K562 (cell line): ENCODE data around the gene PALM3. TPM values are rescaled to one million over a fixed set of nuclear protein-coding genes. Genes with fewer than 3 reads are reported as not detected.

Experiments
- ASH1L ChIP-seq: fragments of 450-650 bp; IDR thresholded peaks from 2 replicates; pipeline ENCODE4 v1.6.1; 2018; ENCODE audit warnings: borderline replicate concordance, mild to moderate bottlenecking, low read depth; ENCODE audit not compliant: partially characterized antibody
- FOXA1 ChIP-seq: fragments of 450-650 bp; IDR thresholded peaks from 2 replicates; pipeline ENCODE4 v1.6.1; 2016; ENCODE audit warnings: mild to moderate bottlenecking, borderline replicate concordance
- PHF20 ChIP-seq: fragments of 450-650 bp; IDR thresholded peaks from 2 replicates; pipeline ENCODE4 v1.6.1; 2018; ENCODE audit not compliant: partially characterized antibody
- RHOXF2B ChIP-seq: fragments of 250-450 bp; sonication (Bioruptor Pico); conservative IDR thresholded peaks from 2 replicates; pipeline ENCODE4 v1.5.1; 2021
- SIRT6 ChIP-seq: IDR thresholded peaks from one replicate; pipeline ENCODE4 v1.6.1; 2012; ENCODE audit warnings: low read depth, mild to moderate bottlenecking, control low read depth, inconsistent platforms, low read length, moderate library complexity
- YY1 ChIP-seq, 3 experiments: IDR thresholded peaks; 2 replicates each; pipeline ENCODE4 v1.6.1; 2011; ENCODE audit warnings: low read length in 2 of 3, mild to moderate bottlenecking in 2 of 3, moderate library complexity in 2 of 3, borderline replicate concordance in 1 of 3, control low read depth in 1 of 3, low read depth in 1 of 3; ENCODE audit not compliant: insufficient read depth in 3 of 3, insufficient replicate concordance in 2 of 3, control insufficient read depth in 1 of 3, insufficient read length in 1 of 3; ENCODE audit errors: extremely low read depth in 1 of 3
- ZC3H4 ChIP-seq: sonication (generic); formaldehyde crosslinking; IDR thresholded peaks from 2 replicates; pipeline ENCODE4 v1.9.0; 2021; ENCODE audit warnings: missing genetic modification reagents, borderline replicate concordance
- ZKSCAN1 ChIP-seq: fragments of 150-350 bp; IDR thresholded peaks from 2 replicates; pipeline ENCODE4 v1.6.1; 2016; ENCODE audit warnings: low read depth, low read length
- ZNF124 ChIP-seq: sonication (generic); formaldehyde crosslinking; IDR thresholded peaks from 2 replicates; pipeline ENCODE4 v1.8.1; 2022; ENCODE audit warnings: missing genetic modification reagents
- ZNF217 ChIP-seq: sonication (generic); formaldehyde crosslinking; IDR thresholded peaks from 2 replicates; pipeline ENCODE4 v1.8.0; 2022; ENCODE audit warnings: mild to moderate bottlenecking, missing genetic modification reagents
- ZNF23 ChIP-seq: fragments of 250-450 bp; sonication (Bioruptor Pico); IDR thresholded peaks from 2 replicates; pipeline ENCODE4 v1.4.0; 2020; ENCODE audit warnings: mild to moderate bottlenecking
- ZNF311 ChIP-seq: fragments of 250-450 bp; sonication (Bioruptor Pico); IDR thresholded peaks from 2 replicates; pipeline ENCODE4 v1.4.0; 2020; ENCODE audit warnings: mild to moderate bottlenecking, moderate library complexity
- ZNF431 ChIP-seq: sonication (generic); formaldehyde crosslinking; IDR thresholded peaks from 2 replicates; pipeline ENCODE4 v1.8.0; 2022; ENCODE audit warnings: mild to moderate bottlenecking, missing genetic modification reagents
- ZNF764 ChIP-seq: fragments of 250-450 bp; sonication (Bioruptor Pico); IDR thresholded peaks from 2 replicates; pipeline ENCODE4 v1.4.0; 2020; ENCODE audit warnings: low read depth, mild to moderate bottlenecking, moderate library complexity
- polyA plus RNA-seq, 8 experiments: library from polyadenylated mRNA; depleted of rRNA in 4 of 8; stranded (reverse) in 5 of 8; unstranded in 3 of 8; fragments of >200 nt; fragmentation: Nextera tagmentation in 2 of 8; fragmentation: Illumina TruSeq in 1 of 8; extraction: Ambion mirVana in 2 of 8; extraction: Trizol in 1 of 8; gene quantifications; 2 replicates each; pipeline versions ENCODE4 v1.2.1 to v1.2.3, GENCODE V29; 2011 to 2014; ENCODE audit warnings: inconsistent platforms in 1 of 8, missing spikeins in 1 of 8
- total RNA-seq, 7 experiments: library from RNA; depleted of rRNA in 6 of 7; stranded (reverse); fragments of >200 nt in 6 of 7; fragmentation: Illumina TruSeq in 2 of 7; extraction: Trizol in 2 of 7; gene quantifications; 2 replicates each; pipeline versions ENCODE4 v1.2.1 to v1.2.3, GENCODE V29; 2011 to 2021; ENCODE audit warnings: low replicate concordance in 1 of 7
- TF ChIP-seq, protein P1 (sequence below): fragments of 250-450 bp; sonication (Bioruptor Pico); IDR thresholded peaks from 2 replicates; pipeline ENCODE4 v1.8.0; 2022; ENCODE audit warnings: inconsistent platforms
- TF ChIP-seq, protein P2 (sequence below): fragments of 250-450 bp; sonication (Bioruptor Pico); IDR thresholded peaks from 2 replicates; pipeline ENCODE4 v1.5.1; 2021; ENCODE audit warnings: mild to moderate bottlenecking
- TF ChIP-seq, protein P3 (sequence below): fragments of 250-450 bp; sonication (Bioruptor Pico); IDR thresholded peaks from 2 replicates; pipeline ENCODE4 v1.8.0; 2022; ENCODE audit warnings: inconsistent platforms, mild to moderate bottlenecking, moderate library complexity, borderline replicate concordance

The PALM3 gene
- total and polyA plus RNA-seq, 9 of the 15 experiments (the other 6 are each of a cell fraction or from before 2014, with no cell fraction given), result 0.07 to 9.3 (median 3.3) TPM

DNA sequence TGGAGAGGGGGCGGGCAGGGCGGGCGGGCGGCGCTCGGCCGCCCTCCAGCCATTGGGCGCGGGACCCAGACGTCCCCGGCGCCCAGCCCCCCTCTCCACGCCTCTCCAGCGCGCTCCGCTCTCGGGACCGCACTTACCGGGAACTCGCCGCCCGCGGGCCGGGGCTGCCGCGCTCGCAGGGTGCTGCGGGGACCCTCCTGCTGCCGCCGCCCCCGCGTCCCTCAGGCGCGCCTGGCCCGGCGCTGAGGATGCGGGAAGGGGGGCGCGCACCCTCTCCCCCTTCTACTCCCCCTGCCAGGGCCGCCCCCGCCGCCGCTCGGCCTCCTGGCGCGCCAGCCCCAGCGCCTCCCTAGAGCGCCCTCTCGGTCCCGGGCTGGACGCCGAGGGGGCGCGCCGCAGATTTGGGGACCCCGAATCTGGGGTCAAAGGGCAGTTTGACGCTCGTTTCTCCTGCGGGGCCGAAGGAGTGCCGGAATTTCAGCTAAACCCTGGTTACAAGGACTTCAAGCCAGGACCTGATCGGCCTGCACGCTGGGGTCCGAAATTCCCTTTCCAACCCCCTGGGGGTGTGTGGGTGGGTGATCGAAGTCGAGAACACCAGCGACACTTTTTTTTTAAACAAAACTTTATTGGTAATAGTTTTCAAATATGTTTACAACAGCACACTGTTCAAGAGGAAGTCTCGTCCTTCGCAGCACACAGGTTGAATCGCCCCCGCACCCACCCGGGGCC lies 29.4 kb upstream of the PALM3 start (continued):
- TF ChIP-seq, protein P1, sequence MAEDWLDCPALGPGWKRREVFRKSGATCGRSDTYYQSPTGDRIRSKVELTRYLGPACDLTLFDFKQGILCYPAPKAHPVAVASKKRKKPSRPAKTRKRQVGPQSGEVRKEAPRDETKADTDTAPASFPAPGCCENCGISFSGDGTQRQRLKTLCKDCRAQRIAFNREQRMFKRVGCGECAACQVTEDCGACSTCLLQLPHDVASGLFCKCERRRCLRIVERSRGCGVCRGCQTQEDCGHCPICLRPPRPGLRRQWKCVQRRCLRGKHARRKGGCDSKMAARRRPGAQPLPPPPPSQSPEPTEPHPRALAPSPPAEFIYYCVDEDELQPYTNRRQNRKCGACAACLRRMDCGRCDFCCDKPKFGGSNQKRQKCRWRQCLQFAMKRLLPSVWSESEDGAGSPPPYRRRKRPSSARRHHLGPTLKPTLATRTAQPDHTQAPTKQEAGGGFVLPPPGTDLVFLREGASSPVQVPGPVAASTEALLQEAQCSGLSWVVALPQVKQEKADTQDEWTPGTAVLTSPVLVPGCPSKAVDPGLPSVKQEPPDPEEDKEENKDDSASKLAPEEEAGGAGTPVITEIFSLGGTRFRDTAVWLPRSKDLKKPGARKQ (CRISPR knock-in tag), result no peak
- TF ChIP-seq YY1 (IDR thresholded peaks at IDR 0.05; ENCODE audit: borderline replicate concordance in 1 of 3, control insufficient read depth in 1 of 3, extremely low read depth in 1 of 3, insufficient read depth in 3 of 3, insufficient read length in 1 of 3, insufficient replicate concordance in 2 of 3, low read depth in 1 of 3, low read length in 2 of 3) (peak in 1 of 3 experiments; percentile 18), ZNF217 (no peak), FOXA1 (no peak), PHF20 (peak; percentile 13), SIRT6 (no peak), ZKSCAN1 (peak; percentile 67; the same call in 1 of the 2 replicates), RHOXF2B (CRISPR knock-in tag) (no peak), ZNF23 (CRISPR knock-in tag) (no peak), ZNF764 (no peak), ZNF311 (CRISPR knock-in tag) (no peak), ZNF431 (CRISPR knock-in tag) (no peak), ASH1L (no peak), ZNF124 (no peak), ZC3H4 (CRISPR knock-in tag) (no peak)
- TF ChIP-seq, protein P2, sequence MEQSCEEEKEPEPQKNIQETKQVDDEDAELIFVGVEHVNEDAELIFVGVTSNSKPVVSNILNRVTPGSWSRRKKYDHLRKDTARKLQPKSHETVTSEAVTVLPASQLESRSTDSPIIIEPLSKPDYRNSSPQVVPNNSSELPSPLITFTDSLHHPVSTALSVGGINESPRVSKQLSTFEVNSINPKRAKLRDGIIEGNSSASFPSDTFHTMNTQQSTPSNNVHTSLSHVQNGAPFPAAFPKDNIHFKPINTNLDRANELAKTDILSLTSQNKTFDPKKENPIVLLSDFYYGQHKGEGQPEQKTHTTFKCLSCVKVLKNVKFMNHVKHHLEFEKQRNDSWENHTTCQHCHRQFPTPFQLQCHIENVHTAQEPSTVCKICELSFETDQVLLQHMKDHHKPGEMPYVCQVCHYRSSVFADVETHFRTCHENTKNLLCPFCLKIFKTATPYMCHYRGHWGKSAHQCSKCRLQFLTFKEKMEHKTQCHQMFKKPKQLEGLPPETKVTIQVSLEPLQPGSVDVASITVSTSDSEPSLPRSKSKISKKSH, result no peak
- TF ChIP-seq, protein P3, sequence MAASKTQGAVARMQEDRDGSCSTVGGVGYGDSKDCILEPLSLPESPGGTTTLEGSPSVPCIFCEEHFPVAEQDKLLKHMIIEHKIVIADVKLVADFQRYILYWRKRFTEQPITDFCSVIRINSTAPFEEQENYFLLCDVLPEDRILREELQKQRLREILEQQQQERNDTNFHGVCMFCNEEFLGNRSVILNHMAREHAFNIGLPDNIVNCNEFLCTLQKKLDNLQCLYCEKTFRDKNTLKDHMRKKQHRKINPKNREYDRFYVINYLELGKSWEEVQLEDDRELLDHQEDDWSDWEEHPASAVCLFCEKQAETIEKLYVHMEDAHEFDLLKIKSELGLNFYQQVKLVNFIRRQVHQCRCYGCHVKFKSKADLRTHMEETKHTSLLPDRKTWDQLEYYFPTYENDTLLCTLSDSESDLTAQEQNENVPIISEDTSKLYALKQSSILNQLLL (CRISPR knock-in tag), result no peak
